GM23338 (cell line): ENCODE measurements around the gene ZNF420.

Source experiments
- EZH2 ChIP-seq: fragments of 200-600 bp; sonication (generic); IDR thresholded peaks from one replicate; pipeline ENCODE4 v1.8.0; 2017; ENCODE audit warnings: antibody characterized with exemption, mild to moderate bottlenecking, low read depth; ENCODE audit not compliant: unreplicated experiment
- POLR2AphosphoS5 ChIP-seq: IDR thresholded peaks from 2 replicates; pipeline ENCODE4 v1.6.1; 2016; ENCODE audit warnings: antibody characterized with exemption, low read depth
- STAT1 ChIP-seq: IDR thresholded peaks from one replicate; pipeline ENCODE4 v1.6.1; 2016; ENCODE audit warnings: antibody characterized with exemption; ENCODE audit not compliant: unreplicated experiment
- TF ChIP-seq, protein P1 (sequence below), 2 experiments: fragments of 200-600 bp in 1 of 2; sonication (generic) in 1 of 2; conservative IDR thresholded peaks; 2 replicates each; pipeline versions ENCODE4 v1.5.1 to v1.6.1; 2016 to 2017; ENCODE audit warnings: antibody characterized with exemption in 2 of 2, low read depth in 2 of 2, mild to moderate bottlenecking in 2 of 2, moderate library complexity in 1 of 2
- TF ChIP-seq, protein P2 (sequence below): IDR thresholded peaks from one replicate; pipeline ENCODE4 v1.6.1; 2018; ENCODE audit warnings: antibody characterized with exemption; ENCODE audit not compliant: unreplicated experiment

DNA sequence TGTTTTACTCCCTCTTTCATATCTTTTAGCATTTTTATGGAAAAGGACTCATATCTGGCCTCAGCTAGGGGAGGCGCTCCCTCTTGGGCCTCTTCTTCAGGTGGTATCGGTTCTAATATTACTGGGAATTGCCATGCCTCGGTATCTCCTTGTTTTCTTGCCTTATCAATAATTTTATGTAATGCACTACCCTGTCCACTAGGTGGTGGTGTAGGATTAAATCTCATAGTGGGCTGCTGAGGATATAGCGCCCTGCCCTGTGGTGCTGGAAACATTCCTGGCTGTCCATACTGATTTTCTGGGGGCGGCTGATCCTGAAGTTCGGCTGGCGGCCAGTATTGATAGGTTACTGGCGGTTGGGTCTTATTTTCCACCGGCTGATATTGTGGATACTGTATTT lies 35.8 kb downstream of the ZNF420 start:
- TF ChIP-seq, protein P1, sequence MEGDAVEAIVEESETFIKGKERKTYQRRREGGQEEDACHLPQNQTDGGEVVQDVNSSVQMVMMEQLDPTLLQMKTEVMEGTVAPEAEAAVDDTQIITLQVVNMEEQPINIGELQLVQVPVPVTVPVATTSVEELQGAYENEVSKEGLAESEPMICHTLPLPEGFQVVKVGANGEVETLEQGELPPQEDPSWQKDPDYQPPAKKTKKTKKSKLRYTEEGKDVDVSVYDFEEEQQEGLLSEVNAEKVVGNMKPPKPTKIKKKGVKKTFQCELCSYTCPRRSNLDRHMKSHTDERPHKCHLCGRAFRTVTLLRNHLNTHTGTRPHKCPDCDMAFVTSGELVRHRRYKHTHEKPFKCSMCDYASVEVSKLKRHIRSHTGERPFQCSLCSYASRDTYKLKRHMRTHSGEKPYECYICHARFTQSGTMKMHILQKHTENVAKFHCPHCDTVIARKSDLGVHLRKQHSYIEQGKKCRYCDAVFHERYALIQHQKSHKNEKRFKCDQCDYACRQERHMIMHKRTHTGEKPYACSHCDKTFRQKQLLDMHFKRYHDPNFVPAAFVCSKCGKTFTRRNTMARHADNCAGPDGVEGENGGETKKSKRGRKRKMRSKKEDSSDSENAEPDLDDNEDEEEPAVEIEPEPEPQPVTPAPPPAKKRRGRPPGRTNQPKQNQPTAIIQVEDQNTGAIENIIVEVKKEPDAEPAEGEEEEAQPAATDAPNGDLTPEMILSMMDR (conservative IDR thresholded peaks at IDR 0.05; ENCODE audit: low read depth in 2 of 2) = peak; percentile 64 to 65
- TF ChIP-seq EZH2 (no peak), POLR2AphosphoS5 (no peak), STAT1 (no peak)
- TF ChIP-seq, protein P2, sequence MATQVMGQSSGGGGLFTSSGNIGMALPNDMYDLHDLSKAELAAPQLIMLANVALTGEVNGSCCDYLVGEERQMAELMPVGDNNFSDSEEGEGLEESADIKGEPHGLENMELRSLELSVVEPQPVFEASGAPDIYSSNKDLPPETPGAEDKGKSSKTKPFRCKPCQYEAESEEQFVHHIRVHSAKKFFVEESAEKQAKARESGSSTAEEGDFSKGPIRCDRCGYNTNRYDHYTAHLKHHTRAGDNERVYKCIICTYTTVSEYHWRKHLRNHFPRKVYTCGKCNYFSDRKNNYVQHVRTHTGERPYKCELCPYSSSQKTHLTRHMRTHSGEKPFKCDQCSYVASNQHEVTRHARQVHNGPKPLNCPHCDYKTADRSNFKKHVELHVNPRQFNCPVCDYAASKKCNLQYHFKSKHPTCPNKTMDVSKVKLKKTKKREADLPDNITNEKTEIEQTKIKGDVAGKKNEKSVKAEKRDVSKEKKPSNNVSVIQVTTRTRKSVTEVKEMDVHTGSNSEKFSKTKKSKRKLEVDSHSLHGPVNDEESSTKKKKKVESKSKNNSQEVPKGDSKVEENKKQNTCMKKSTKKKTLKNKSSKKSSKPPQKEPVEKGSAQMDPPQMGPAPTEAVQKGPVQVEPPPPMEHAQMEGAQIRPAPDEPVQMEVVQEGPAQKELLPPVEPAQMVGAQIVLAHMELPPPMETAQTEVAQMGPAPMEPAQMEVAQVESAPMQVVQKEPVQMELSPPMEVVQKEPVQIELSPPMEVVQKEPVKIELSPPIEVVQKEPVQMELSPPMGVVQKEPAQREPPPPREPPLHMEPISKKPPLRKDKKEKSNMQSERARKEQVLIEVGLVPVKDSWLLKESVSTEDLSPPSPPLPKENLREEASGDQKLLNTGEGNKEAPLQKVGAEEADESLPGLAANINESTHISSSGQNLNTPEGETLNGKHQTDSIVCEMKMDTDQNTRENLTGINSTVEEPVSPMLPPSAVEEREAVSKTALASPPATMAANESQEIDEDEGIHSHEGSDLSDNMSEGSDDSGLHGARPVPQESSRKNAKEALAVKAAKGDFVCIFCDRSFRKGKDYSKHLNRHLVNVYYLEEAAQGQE = no peak
